ENCODE results near the gene RAP1GAP.

DNA sequence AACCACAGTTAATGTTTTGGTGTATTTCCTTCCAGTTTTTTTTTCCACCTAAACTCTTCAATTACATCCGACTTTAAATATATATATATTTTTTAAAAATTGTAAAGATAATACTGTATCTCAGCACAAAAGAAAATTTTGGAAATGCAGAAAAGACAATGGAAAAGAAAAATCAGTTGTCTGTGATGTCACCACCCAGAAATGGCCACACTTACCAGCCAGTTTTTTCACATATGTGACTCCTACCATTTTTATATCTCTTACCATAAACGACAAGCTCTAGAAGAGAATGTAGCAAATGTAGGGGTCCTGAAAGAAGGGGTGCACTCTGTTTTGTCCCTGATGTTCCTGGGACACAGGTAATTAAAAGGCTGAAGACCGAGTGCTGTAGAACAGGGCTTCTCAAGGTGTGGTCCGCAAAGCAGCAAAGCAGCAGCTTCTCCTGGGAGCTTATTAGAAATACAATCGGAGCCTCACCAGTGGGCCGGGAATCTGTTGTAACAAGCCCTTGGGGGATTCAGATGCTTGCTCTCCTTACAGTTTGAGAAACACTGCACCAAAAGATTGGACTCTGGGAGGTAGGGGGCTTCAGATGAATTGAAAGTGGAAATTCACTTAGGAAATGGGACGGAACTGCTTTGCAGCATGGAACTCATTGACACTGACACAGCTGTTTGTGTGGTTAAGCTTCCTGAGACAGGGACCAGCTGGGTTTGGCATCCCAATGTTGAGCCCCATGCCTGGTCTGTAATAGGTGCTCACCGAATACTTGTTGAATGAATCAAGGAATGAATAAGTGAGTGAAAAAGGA is 115.8 kb downstream of the RAP1GAP start:
- TF ChIP-seq CREB1 (IDR thresholded peaks at IDR 0.05) (no peak), CREB1 (CRISPR knock-in tag; IDR thresholded peaks at IDR 0.05) (no peak), HDAC6 (IDR thresholded peaks at IDR 0.05; ENCODE audit: low read depth, low read length) (no peak), U2AF2 (optimal IDR thresholded peaks at IDR 0.05; ENCODE audit: low read depth, low read length) (no peak), ZBTB8A (IDR thresholded peaks at IDR 0.05; ENCODE audit: partially characterized antibody) (no peak), ZNF232 (CRISPR knock-in tag; IDR thresholded peaks at IDR 0.05) (no peak), POLR2AphosphoS5 (IDR thresholded peaks at IDR 0.05; ENCODE audit: control insufficient read depth, insufficient read depth, low read depth, low read length) (no peak)
- TF ChIP-seq, protein P1, sequence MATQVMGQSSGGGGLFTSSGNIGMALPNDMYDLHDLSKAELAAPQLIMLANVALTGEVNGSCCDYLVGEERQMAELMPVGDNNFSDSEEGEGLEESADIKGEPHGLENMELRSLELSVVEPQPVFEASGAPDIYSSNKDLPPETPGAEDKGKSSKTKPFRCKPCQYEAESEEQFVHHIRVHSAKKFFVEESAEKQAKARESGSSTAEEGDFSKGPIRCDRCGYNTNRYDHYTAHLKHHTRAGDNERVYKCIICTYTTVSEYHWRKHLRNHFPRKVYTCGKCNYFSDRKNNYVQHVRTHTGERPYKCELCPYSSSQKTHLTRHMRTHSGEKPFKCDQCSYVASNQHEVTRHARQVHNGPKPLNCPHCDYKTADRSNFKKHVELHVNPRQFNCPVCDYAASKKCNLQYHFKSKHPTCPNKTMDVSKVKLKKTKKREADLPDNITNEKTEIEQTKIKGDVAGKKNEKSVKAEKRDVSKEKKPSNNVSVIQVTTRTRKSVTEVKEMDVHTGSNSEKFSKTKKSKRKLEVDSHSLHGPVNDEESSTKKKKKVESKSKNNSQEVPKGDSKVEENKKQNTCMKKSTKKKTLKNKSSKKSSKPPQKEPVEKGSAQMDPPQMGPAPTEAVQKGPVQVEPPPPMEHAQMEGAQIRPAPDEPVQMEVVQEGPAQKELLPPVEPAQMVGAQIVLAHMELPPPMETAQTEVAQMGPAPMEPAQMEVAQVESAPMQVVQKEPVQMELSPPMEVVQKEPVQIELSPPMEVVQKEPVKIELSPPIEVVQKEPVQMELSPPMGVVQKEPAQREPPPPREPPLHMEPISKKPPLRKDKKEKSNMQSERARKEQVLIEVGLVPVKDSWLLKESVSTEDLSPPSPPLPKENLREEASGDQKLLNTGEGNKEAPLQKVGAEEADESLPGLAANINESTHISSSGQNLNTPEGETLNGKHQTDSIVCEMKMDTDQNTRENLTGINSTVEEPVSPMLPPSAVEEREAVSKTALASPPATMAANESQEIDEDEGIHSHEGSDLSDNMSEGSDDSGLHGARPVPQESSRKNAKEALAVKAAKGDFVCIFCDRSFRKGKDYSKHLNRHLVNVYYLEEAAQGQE (IDR thresholded peaks at IDR 0.05; ENCODE audit: borderline replicate concordance) = no peak
- TF ChIP-seq, protein P1 (CRISPR knock-in tag; IDR thresholded peaks at IDR 0.05; ENCODE audit: low read depth) = no peak
- TF ChIP-seq, protein P2, sequence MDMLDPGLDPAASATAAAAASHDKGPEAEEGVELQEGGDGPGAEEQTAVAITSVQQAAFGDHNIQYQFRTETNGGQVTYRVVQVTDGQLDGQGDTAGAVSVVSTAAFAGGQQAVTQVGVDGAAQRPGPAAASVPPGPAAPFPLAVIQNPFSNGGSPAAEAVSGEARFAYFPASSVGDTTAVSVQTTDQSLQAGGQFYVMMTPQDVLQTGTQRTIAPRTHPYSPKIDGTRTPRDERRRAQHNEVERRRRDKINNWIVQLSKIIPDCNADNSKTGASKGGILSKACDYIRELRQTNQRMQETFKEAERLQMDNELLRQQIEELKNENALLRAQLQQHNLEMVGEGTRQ (CRISPR knock-in tag; IDR thresholded peaks at IDR 0.05) = no peak
- TF ChIP-seq, protein P3, sequence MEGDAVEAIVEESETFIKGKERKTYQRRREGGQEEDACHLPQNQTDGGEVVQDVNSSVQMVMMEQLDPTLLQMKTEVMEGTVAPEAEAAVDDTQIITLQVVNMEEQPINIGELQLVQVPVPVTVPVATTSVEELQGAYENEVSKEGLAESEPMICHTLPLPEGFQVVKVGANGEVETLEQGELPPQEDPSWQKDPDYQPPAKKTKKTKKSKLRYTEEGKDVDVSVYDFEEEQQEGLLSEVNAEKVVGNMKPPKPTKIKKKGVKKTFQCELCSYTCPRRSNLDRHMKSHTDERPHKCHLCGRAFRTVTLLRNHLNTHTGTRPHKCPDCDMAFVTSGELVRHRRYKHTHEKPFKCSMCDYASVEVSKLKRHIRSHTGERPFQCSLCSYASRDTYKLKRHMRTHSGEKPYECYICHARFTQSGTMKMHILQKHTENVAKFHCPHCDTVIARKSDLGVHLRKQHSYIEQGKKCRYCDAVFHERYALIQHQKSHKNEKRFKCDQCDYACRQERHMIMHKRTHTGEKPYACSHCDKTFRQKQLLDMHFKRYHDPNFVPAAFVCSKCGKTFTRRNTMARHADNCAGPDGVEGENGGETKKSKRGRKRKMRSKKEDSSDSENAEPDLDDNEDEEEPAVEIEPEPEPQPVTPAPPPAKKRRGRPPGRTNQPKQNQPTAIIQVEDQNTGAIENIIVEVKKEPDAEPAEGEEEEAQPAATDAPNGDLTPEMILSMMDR (IDR thresholded peaks at IDR 0.05 in 2 of 3, conservative IDR thresholded peaks at IDR 0.05 in 1 of 3; ENCODE audit: insufficient read depth in 2 of 3, low read depth in 1 of 3, low read length in 3 of 3) = no peak
- TF ChIP-seq, protein P4, sequence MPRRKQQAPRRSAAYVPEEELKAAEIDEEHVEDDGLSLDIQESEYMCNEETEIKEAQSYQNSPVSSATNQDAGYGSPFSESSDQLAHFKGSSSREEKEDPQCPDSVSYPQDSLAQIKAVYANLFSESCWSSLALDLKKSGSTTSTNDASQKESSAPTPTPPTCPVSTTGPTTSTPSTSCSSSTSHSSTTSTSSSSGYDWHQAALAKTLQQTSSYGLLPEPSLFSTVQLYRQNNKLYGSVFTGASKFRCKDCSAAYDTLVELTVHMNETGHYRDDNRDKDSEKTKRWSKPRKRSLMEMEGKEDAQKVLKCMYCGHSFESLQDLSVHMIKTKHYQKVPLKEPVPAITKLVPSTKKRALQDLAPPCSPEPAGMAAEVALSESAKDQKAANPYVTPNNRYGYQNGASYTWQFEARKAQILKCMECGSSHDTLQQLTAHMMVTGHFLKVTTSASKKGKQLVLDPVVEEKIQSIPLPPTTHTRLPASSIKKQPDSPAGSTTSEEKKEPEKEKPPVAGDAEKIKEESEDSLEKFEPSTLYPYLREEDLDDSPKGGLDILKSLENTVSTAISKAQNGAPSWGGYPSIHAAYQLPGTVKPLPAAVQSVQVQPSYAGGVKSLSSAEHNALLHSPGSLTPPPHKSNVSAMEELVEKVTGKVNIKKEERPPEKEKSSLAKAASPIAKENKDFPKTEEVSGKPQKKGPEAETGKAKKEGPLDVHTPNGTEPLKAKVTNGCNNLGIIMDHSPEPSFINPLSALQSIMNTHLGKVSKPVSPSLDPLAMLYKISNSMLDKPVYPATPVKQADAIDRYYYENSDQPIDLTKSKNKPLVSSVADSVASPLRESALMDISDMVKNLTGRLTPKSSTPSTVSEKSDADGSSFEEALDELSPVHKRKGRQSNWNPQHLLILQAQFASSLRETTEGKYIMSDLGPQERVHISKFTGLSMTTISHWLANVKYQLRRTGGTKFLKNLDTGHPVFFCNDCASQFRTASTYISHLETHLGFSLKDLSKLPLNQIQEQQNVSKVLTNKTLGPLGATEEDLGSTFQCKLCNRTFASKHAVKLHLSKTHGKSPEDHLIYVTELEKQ (CRISPR knock-in tag; IDR thresholded peaks at IDR 0.05) = no peak

Data from K562 (cell line).